ENCODE data around the gene FAM151B. TPM values are rescaled to one million over a fixed set of nuclear protein-coding genes. Genes with fewer than 3 reads are reported as not detected.
"Not testable (repeated sequence)": the region's sequence is repeated elsewhere in the genome, so short reads cannot be mapped to it uniquely, and the experiment has no call there.

The FAM151B gene
- total RNA-seq, 1 experiment from 2014 or later: 2.6 TPM

- Histone ChIP-seq H3K4me3 (peak overlapping the region; percentile 84), H3K27me3 (no peaks in the 10 kb centered on the region), H3K36me3 (peaks cover 7% of the 10 kb centered on the region), H3K9me3 (peaks cover 1% of the 10 kb centered on the region; the same call in 1 of the 2 replicates)
- DNase-seq: no peak
These were observed 464 bp upstream of the FAM151B start for GRCh38 chr5:80487444-80487828.

- Histone ChIP-seq H3K9me3 (no peaks in the 10 kb centered on the region), H3K4me3 (no peak overlapping the region), H3K36me3 (no peaks in the 10 kb centered on the region), H3K27me3 (no peaks in the 10 kb centered on the region)
- no peak for DNase-seq
These were observed 3.4 kb downstream of the FAM151B start for GRCh38 chr5:80491296-80491695.

GRCh38 chr5:80492741-80493140 lies 4.8 kb downstream of the FAM151B start:
- H3K9me3 ChIP-seq: no peaks in the 10 kb centered on the region
- H3K27me3 ChIP-seq: no peaks in the 10 kb centered on the region

GRCh38 chr5:80493443-80493842 lies 5.5 kb downstream of the FAM151B start:
- H3K27me3 ChIP-seq, H3K9me3 ChIP-seq, H3K4me3 ChIP-seq, DNase-seq, H3K36me3 ChIP-seq: not testable (repeated sequence)

More at GRCh38 chr5:80492741-80493140, 4.8 kb downstream of the FAM151B start:
- no peak overlapping the region for H3K4me3 ChIP-seq
- DNase-seq: no peak
- no peaks in the 10 kb centered on the region for H3K36me3 ChIP-seq

GRCh38 chr5:80495891-80496290 lies 8.0 kb downstream of the FAM151B start:
- Histone ChIP-seq H3K36me3 (no peaks in the 10 kb centered on the region), H3K4me3 (no peak overlapping the region), H3K27me3 (no peaks in the 10 kb centered on the region), H3K9me3 (no peaks in the 10 kb centered on the region)
- no peak for DNase-seq

GRCh38 chr5:80502800-80503199 lies 14.9 kb downstream of the FAM151B start:
- Histone ChIP-seq H3K9me3 (no peaks in the 10 kb centered on the region), H3K27me3 (no peaks in the 10 kb centered on the region), H3K4me3 (no peak overlapping the region), H3K36me3 (no peaks in the 10 kb centered on the region)
- no peak for DNase-seq

GRCh38 chr5:80503641-80504040 lies 15.7 kb downstream of the FAM151B start:
- no peaks in the 10 kb centered on the region for H3K27me3 ChIP-seq
- no peak for DNase-seq
- H3K4me3 ChIP-seq: no peak overlapping the region
- H3K36me3 ChIP-seq: no peaks in the 10 kb centered on the region
- no peaks in the 10 kb centered on the region for H3K9me3 ChIP-seq

- H3K9me3 ChIP-seq: no peaks in the 10 kb centered on the region
- no peak for DNase-seq
- no peaks in the 10 kb centered on the region for H3K27me3 ChIP-seq
- H3K4me3 ChIP-seq: no peak overlapping the region
- H3K36me3 ChIP-seq: no peaks in the 10 kb centered on the region
These were observed 16.9 kb downstream of the FAM151B start for GRCh38 chr5:80504833-80505232.

- Histone ChIP-seq H3K4me3 (no peak overlapping the region), H3K9me3 (no peaks in the 10 kb centered on the region), H3K27me3 (no peaks in the 10 kb centered on the region), H3K36me3 (no peaks in the 10 kb centered on the region)
- no peak for DNase-seq
These were observed 19.8 kb downstream of the FAM151B start for GRCh38 chr5:80507663-80508062.

GRCh38 chr5:80508844-80509243 lies 20.9 kb downstream of the FAM151B start:
- H3K36me3 ChIP-seq: no peaks in the 10 kb centered on the region
- no peaks in the 10 kb centered on the region for H3K9me3 ChIP-seq
- no peak overlapping the region for H3K4me3 ChIP-seq
- no peaks in the 10 kb centered on the region for H3K27me3 ChIP-seq
- DNase-seq: no peak

- no peak for DNase-seq
- no peaks in the 10 kb centered on the region for H3K27me3 ChIP-seq
- H3K9me3 ChIP-seq: no peaks in the 10 kb centered on the region
- no peak overlapping the region for H3K4me3 ChIP-seq
- H3K36me3 ChIP-seq: no peaks in the 10 kb centered on the region
These were observed 21.5 kb downstream of the FAM151B start for GRCh38 chr5:80509362-80509761.

- DNase-seq: peak; percentile 48
- no peaks in the 10 kb centered on the region for H3K36me3 ChIP-seq
- no peaks in the 10 kb centered on the region for H3K27me3 ChIP-seq
- no peak overlapping the region for H3K4me3 ChIP-seq
- H3K9me3 ChIP-seq: no peaks in the 10 kb centered on the region
These were observed 28.9 kb downstream of the FAM151B start for GRCh38 chr5:80516826-80517225.

GRCh38 chr5:80540691-80541090 lies 52.8 kb downstream of the FAM151B start:
- no peak for DNase-seq
- Histone ChIP-seq H3K9me3 (peaks cover 2% of the 10 kb centered on the region; the same call in 1 of the 2 replicates), H3K27me3 (no peaks in the 10 kb centered on the region), H3K36me3 (no peaks in the 10 kb centered on the region), H3K4me3 (no peak overlapping the region)

GRCh38 chr5:80541392-80541791 lies 53.5 kb downstream of the FAM151B start:
- Histone ChIP-seq H3K4me3 (no peak overlapping the region), H3K36me3 (no peaks in the 10 kb centered on the region), H3K9me3 (peaks cover 2% of the 10 kb centered on the region; the same call in 1 of the 2 replicates), H3K27me3 (no peaks in the 10 kb centered on the region)
- no peak for DNase-seq

GRCh38 chr5:80554646-80555045 lies 66.7 kb downstream of the FAM151B start:
- Histone ChIP-seq H3K36me3 (no peaks in the 10 kb centered on the region), H3K4me3 (no peak overlapping the region), H3K27me3 (peaks cover 33% of the 10 kb centered on the region), H3K9me3 (no peaks in the 10 kb centered on the region)
- no peak for DNase-seq

- Histone ChIP-seq H3K27me3 (peaks cover 35% of the 10 kb centered on the region), H3K9me3 (no peaks in the 10 kb centered on the region), H3K36me3 (no peaks in the 10 kb centered on the region), H3K4me3 (no peak overlapping the region)
- DNase-seq: no peak
These were observed 67.2 kb downstream of the FAM151B start for GRCh38 chr5:80555099-80555498.

- H3K9me3 ChIP-seq: no peaks in the 10 kb centered on the region
- no peak for DNase-seq
- no peak overlapping the region for H3K4me3 ChIP-seq
- H3K36me3 ChIP-seq: no peaks in the 10 kb centered on the region
- peaks cover 45% of the 10 kb centered on the region for H3K27me3 ChIP-seq
These were observed 71.3 kb downstream of the FAM151B start for GRCh38 chr5:80559244-80559643.

GRCh38 chr5:80565330-80565729 lies 77.4 kb downstream of the FAM151B start:
- DNase-seq: no peak
- Histone ChIP-seq H3K27me3 (peaks cover 35% of the 10 kb centered on the region), H3K9me3 (no peaks in the 10 kb centered on the region), H3K36me3 (no peaks in the 10 kb centered on the region), H3K4me3 (no peak overlapping the region)

GRCh38 chr5:80566711-80567259 lies 78.9 kb downstream of the FAM151B start:
- Histone ChIP-seq H3K36me3 (no peaks in the 10 kb centered on the region), H3K27me3 (peaks cover 33% of the 10 kb centered on the region), H3K4me3 (no peak overlapping the region), H3K9me3 (no peaks in the 10 kb centered on the region)
- no peak for DNase-seq
